Measurements from ENCODE around the gene ARHGEF28.

DNA sequence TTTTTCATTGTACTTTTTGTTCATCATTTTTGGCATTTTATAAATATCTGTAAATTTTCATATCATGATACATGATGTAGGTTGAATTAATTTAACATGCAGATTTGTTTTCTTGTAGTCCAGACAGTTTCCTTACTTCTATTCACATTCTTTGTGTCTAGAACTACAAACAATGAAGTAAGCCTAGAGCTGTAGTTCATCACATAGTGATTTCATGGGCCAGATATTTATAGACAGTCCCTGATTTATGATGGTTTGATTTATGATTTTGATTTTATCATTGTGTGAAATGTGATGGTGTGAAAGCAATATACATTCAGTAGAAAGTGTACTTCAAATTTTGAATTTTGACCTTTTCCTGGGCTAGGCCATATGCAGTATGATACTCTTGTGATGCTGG is 139.0 kb downstream of the ARHGEF28 start:
- TF ChIP-seq POLR2AphosphoS5 (IDR thresholded peaks at IDR 0.05; ENCODE audit: low read depth, low read length) = no peak
- TF ChIP-seq POLR2A (IDR thresholded peaks at IDR 0.05; ENCODE audit: low read depth, low read length) = no peak
- TF ChIP-seq TAF1 (IDR thresholded peaks at IDR 0.05; ENCODE audit: borderline replicate concordance, low read depth, low read length) = no peak
